ENCODE measurements around the gene NEK3. TPM values are rescaled to one million over a fixed set of nuclear protein-coding genes. Genes with fewer than 3 reads are reported as not detected.
"Not testable (repeated sequence)": the region's sequence is repeated elsewhere in the genome, so short reads cannot be mapped to it uniquely, and the experiment has no call there.

Gene NEK3
- polyA plus RNA-seq, 1 experiment: 4.8 TPM

DNA sequence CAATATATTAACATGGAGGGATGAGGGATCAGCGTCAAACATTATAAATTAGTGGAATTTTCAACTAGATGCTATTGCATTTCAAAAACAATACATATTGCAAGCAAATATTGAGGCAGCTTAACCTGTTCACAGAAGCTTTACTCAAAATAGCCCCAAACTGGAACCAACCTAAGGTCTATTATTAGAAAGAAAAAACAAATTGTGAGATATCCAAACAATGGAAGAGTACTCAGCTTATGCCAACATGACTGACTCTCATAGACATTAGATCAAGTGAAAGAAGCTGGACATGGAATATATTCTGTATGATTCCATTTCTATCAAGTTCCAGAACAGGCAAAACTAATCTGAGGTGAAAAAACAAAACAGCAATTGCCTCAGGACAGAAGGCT is 27.6 kb upstream of the NEK3 start:
- no peak for TF ChIP-seq CTCF (IDR thresholded peaks at IDR 0.05; ENCODE audit: insufficient read depth, low read depth, low read length)
- Histone ChIP-seq H3K4me3 (ENCODE audit: low read depth, low read length) (no peak overlapping the region), H3K27me3 (ENCODE audit: control insufficient read depth, insufficient read depth, low read length) (no peaks in the 10 kb centered on the region), H3K36me3 (ENCODE audit: control insufficient read depth, insufficient read depth, low read length) (peaks cover 5% of the 10 kb centered on the region; the same call in 1 of the 2 replicates)
- no peak for DNase-seq (ENCODE audit: low read depth)
- CTCF ChIA-PET: no interaction called here
- POLR2A ChIA-PET: no interaction called here

DNA sequence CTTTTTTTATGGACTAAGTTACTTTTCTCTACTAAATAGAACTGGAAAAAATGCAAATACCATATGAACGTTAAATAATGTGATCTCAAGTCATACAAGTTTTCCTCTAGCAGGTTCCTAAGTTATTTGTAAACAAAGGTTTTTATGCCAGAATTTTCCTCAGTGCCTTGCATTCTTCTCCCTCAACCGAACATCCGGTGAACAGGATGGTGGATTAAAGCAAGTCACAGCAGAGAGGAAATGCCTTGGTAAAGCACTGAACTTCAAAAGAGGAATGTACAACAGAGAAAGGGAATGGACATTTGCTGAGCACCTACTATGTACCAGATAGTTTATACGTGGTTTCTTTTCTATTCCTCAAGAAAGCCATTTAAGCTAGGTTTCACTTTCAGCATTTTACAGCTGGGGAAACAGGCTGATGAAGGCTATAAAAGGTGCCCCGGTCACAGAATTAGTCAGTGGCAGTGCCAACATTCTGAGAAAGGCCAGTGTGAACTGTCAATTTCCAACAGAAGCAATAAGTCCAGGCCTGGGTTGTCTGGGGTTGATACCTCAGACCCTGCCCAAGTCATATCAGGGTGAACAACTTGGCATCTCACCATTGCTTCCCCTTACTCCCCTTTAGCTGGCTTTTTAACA is 22.0 kb upstream of the NEK3 start:
- DNase-seq (ENCODE audit: low read depth); H3K27me3 ChIP-seq (ENCODE audit: control insufficient read depth, insufficient read depth, low read length); H3K36me3 ChIP-seq (ENCODE audit: control insufficient read depth, insufficient read depth, low read length); POLR2A ChIA-PET; CTCF ChIA-PET; H3K4me3 ChIP-seq (ENCODE audit: low read depth, low read length): not testable (repeated sequence)

DNA sequence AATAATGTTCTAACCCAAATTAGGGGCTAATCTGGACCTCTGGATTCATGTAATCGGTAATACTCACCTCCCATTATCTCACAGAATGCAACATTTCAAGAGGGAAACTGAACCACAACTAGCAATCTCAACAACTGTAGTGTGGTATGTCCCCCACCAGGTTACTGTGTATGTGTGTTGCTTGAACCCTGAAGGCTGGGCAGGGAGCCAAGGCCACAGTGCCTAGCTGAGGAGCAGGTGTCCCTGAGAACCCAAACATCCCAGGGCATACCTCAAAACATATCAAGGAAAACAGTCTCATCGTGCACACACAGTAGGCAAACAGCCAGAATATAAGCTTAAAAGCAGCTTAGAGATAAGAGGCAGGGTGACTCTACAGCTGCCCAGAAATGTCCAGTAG is 20.5 kb upstream of the NEK3 start:
- no peak overlapping the region for H3K4me3 ChIP-seq (ENCODE audit: low read depth, low read length)
- CTCF ChIA-PET: no interaction called here

DNA sequence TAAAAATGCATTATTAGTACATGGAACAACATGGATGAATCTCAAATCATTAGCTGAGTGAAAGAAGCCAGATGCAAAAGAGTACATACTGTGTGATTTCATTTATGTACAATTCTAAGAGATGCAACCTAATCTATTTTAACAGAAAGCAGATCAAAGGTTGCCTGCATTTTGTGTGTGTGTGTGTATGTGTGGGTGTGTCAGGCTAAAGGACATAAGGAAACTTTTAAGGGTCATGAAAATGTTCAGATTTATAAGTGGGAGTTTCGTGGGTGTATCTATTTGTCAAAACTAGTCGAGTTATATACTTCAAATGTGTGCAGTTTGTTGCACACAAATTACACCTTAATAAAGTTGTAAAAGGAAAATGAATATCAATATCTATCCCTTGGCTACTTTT is 17.9 kb upstream of the NEK3 start:
- ChIA-PET POLR2A (no interaction called here), CTCF (interaction anchor here (0.8 to 1.0 kb wide), 2 partner anchors 10 to 11 kb away, joined by 3 read pairs; no protein-coding TSS in a partner anchor)
- no peak for TF ChIP-seq CTCF (IDR thresholded peaks at IDR 0.05; ENCODE audit: insufficient read depth, low read depth, low read length)
- Histone ChIP-seq H3K36me3 (ENCODE audit: control insufficient read depth, insufficient read depth, low read length) (peaks cover 4% of the 10 kb centered on the region; the same call in 1 of the 2 replicates), H3K27me3 (ENCODE audit: control insufficient read depth, insufficient read depth, low read length) (no peaks in the 10 kb centered on the region), H3K4me3 (ENCODE audit: low read depth, low read length) (no peak overlapping the region)
- DNase-seq (ENCODE audit: low read depth): no peak

More for the DNA sequence above, 20.5 kb upstream of the NEK3 start:
- Histone ChIP-seq H3K36me3 (ENCODE audit: control insufficient read depth, insufficient read depth, low read length) (peaks cover 5% of the 10 kb centered on the region; the same call in 1 of the 2 replicates), H3K27me3 (ENCODE audit: control insufficient read depth, insufficient read depth, low read length) (no peaks in the 10 kb centered on the region)
- no peak for TF ChIP-seq CTCF (IDR thresholded peaks at IDR 0.05; ENCODE audit: insufficient read depth, low read depth, low read length)
- DNase-seq (ENCODE audit: low read depth): no peak
- POLR2A ChIA-PET: no interaction called here

GRCh38 chr13:52173970-52174369 is 14.6 kb upstream of the NEK3 start:
- H3K4me3 ChIP-seq (ENCODE audit: low read depth, low read length); H3K36me3 ChIP-seq (ENCODE audit: control insufficient read depth, insufficient read depth, low read length); POLR2A ChIA-PET; DNase-seq (ENCODE audit: low read depth); H3K27me3 ChIP-seq (ENCODE audit: control insufficient read depth, insufficient read depth, low read length): not testable (repeated sequence)
- CTCF ChIA-PET: interaction anchor here (1.1 to 1.6 kb wide), 2 partner anchors 9 to 46 kb away, joined by 3 to 4 read pairs; no protein-coding TSS in a partner anchor

DNA sequence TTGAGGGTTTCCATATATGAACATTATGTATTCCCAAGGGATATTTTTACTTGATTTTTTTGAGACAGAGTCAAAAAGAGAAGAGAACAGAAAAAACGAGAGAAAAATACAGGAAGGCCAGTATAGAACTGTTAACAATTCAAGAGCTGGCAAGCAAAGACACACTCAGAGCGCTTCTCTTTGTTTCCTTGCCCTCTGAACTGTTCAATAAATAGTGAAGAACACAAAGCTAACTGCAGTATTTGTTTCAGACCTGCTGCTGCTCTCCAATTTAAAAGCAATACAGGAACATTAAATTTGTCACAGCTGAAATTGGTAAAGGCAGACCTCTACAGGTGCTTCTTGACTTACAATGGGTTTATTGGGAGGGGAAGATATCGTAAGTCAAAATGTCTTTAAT is 14.0 kb upstream of the NEK3 start:
- CTCF ChIA-PET: interaction anchor here (1.6 kb wide), 1 partner anchor 45 kb away, joined by 4 read pairs; no protein-coding TSS in a partner anchor
- peaks cover 4% of the 10 kb centered on the region; the same call in 1 of the 2 replicates for H3K36me3 ChIP-seq (ENCODE audit: control insufficient read depth, insufficient read depth, low read length)

DNA sequence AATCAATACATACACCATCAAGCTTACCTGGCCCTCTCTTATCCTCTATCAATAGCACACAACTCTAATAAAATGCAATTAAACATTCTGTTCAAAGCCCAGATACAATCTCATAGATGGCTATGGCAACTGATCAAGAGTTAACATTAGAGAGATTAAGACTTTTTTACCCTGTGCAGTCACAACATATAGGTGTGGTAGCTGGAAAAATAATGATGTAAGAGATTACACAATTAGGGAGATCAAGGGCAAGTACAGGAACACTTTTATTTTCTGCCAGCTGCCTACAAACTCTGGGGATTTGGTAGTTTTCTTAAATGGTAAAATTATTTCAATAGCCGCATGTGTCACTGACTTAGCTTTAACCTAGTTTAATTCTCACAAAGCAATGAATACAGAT is 12.3 kb upstream of the NEK3 start:
- H3K4me3 ChIP-seq (ENCODE audit: low read depth, low read length); H3K27me3 ChIP-seq (ENCODE audit: control insufficient read depth, insufficient read depth, low read length); DNase-seq (ENCODE audit: low read depth); H3K36me3 ChIP-seq (ENCODE audit: control insufficient read depth, insufficient read depth, low read length); POLR2A ChIA-PET: not testable (repeated sequence)
- CTCF ChIA-PET: interaction anchor here (0.6 to 1.1 kb wide), 2 partner anchors 11 to 245 kb away, joined by 3 read pairs; partner anchors contain the start of gene NEK3

More for the DNA sequence above, 14.0 kb upstream of the NEK3 start:
- DNase-seq (ENCODE audit: low read depth): no peak
- TF ChIP-seq CTCF (IDR thresholded peaks at IDR 0.05; ENCODE audit: insufficient read depth, low read depth, low read length): no peak
- no peak overlapping the region for H3K4me3 ChIP-seq (ENCODE audit: low read depth, low read length)
- POLR2A ChIA-PET: no interaction called here
- H3K27me3 ChIP-seq (ENCODE audit: control insufficient read depth, insufficient read depth, low read length): no peaks in the 10 kb centered on the region

DNA sequence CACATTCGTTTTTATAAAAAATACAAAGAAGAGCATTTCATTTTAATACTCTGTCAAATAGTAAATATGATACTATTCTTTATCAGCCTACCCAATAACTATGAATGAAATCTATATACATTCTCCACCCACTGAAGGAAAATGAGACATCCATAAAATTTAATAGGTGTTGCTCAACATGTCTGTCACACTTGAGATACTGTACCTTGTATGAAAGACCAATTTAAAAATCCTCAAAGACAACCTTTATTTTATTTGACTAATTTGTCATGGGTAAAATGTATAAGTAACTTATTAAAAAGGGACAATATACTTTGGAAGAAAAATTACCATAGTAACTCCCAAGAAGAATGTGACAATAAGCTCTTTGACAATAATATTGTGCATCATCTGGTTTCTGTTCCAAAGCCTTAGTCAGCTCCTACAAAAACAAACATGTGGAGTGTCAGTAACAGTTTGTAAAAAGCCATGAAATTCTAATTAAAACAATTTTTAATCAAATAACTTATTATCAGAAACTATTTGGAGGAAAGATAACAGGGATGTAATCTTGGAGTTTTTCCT is 11.5 kb upstream of the NEK3 start:
- POLR2A ChIA-PET; DNase-seq (ENCODE audit: low read depth): not testable (repeated sequence)

More for the DNA sequence above, 11.5 kb upstream of the NEK3 start:
- H3K36me3 ChIP-seq (ENCODE audit: control insufficient read depth, insufficient read depth, low read length); H3K4me3 ChIP-seq (ENCODE audit: low read depth, low read length); H3K27me3 ChIP-seq (ENCODE audit: control insufficient read depth, insufficient read depth, low read length): not testable (repeated sequence)
- CTCF ChIA-PET: interaction anchor here (0.6 to 0.7 kb wide), 2 partner anchors 173 to 246 kb away, joined by 3 read pairs; no protein-coding TSS in a partner anchor

Measured in BJ (cell line).